GM12878 (cell line): ENCODE data around the gene TRPM1. TPM values are rescaled to one million over a fixed set of nuclear protein-coding genes. Genes with fewer than 3 reads are reported as not detected.

Source experiments
- ATAC-seq: fragments of 200-7000 bp; cut with Tn5 transposase; 3 replicates; pipeline ENCODE4 v1.9.1; 2020; ENCODE audit warnings: mild to moderate bottlenecking, moderate library complexity
- BruUV-seq: library from RNA; stranded (reverse); fragments of 400-500 nt; replicated peaks from 2 replicates; lab custom pipeline; 2021; lab: Mats Ljungman, UMichigan
- CTCF ChIA-PET: fragments of 300-600 bp; sonication (Branson Sonifier 250); formaldehyde crosslinking; extraction: SDS; loops from one replicate; lab custom pipeline; 2021; ENCODE audit warnings: inconsistent platforms; lab: Yijun Ruan, JAX
- POLR2A ChIA-PET: fragments of 350-600 bp; formaldehyde crosslinking; extraction: SDS; loops from one replicate; lab custom pipeline; 2021; ENCODE audit warnings: inconsistent platforms; lab: Charles Lee
- RAD21 ChIA-PET: fragments of 300-600 bp; sonication (Branson Sonifier 250); formaldehyde crosslinking; loops from one replicate; lab custom pipeline; 2023; ENCODE audit warnings: antibody characterized with exemption; ENCODE audit not compliant: unreplicated experiment; lab: Charles Lee
- SMC1A ChIA-PET: fragments of 300-600 bp; sonication (Branson Sonifier 250); formaldehyde crosslinking; loops from one replicate; lab custom pipeline; 2023; ENCODE audit not compliant: unreplicated experiment, uncharacterized antibody; lab: Charles Lee
- DNase-seq: peaks from one replicate; pipeline ENCODE4 v3.0.0-alpha.2; 2011; ENCODE audit warnings: low read depth, low spot score
- FAIRE-seq: peaks from 3 replicates; lab custom pipeline; 2011; peaks lifted over from hg19 to GRCh38; lab: Jason Lieb, UNC
- H2AFZ ChIP-seq: 2 replicates; pipeline ENCODE4 v1.6.0; 2011; ENCODE audit warnings: low read depth, low read length, control low read depth; ENCODE audit not compliant: control insufficient read depth
- H3K27ac ChIP-seq: 2 replicates; pipeline ENCODE4 v1.5.1; 2011; ENCODE audit warnings: control low read depth; ENCODE audit not compliant: control insufficient read depth, insufficient read depth
- H3K27me3 ChIP-seq, 2 experiments: replicated peaks in 1 of 2; 2 replicates each; pipeline versions ENCODE4 v1.6.0 to v1.6.1; 2011; ENCODE audit warnings: low read length in 1 of 2; ENCODE audit not compliant: control insufficient read depth in 2 of 2, insufficient read depth in 2 of 2
- H3K36me3 ChIP-seq, 2 experiments: 2 replicates each; pipeline ENCODE4 v1.5.1; 2011; ENCODE audit warnings: low read length in 1 of 2; ENCODE audit not compliant: control insufficient read depth in 2 of 2, insufficient read depth in 2 of 2
- H3K4me1 ChIP-seq: 2 replicates; pipeline ENCODE4 v1.6.1; 2011; ENCODE audit warnings: mild to moderate bottlenecking, low read length, moderate library complexity, mixed read lengths; ENCODE audit not compliant: control insufficient read depth, insufficient read depth
- H3K4me2 ChIP-seq: 2 replicates; pipeline ENCODE4 v1.6.0; 2011; ENCODE audit warnings: control low read depth; ENCODE audit not compliant: control insufficient read depth, insufficient read depth
- H3K4me3 ChIP-seq: fragments of 200-600 bp; sonication (generic); 2 replicates; pipeline ENCODE4 v1.5.1; 2016
- H3K79me2 ChIP-seq: 2 replicates; pipeline ENCODE4 v1.6.0; 2011; ENCODE audit warnings: low read length; ENCODE audit not compliant: control insufficient read depth, insufficient read depth
- H3K9ac ChIP-seq: 2 replicates; pipeline ENCODE4 v1.8.0; 2011; ENCODE audit warnings: low read length, control low read depth, mixed read lengths; ENCODE audit not compliant: control insufficient read depth, insufficient read depth
- H3K9me3 ChIP-seq: replicated peaks from 3 replicates; pipeline ENCODE4 v1.5.1; 2011; ENCODE audit warnings: mild to moderate bottlenecking, low read length; ENCODE audit not compliant: control insufficient read depth, insufficient read depth
- H4K20me1 ChIP-seq: 2 replicates; pipeline ENCODE4 v1.6.0; 2011; ENCODE audit not compliant: control insufficient read depth, insufficient read depth
- ASH2L ChIP-seq: fragments of 300-600, 200-600 bp; sonication (generic); IDR thresholded peaks from 2 replicates; pipeline ENCODE4 v1.6.1; 2017; ENCODE audit warnings: low read depth, mild to moderate bottlenecking, borderline replicate concordance
- PAX5 ChIP-seq: IDR thresholded peaks from 2 replicates; pipeline ENCODE4 v1.6.1; 2011; ENCODE audit warnings: low read depth, low read length, borderline replicate concordance
- RAD21 ChIP-seq: IDR thresholded peaks from 2 replicates; pipeline ENCODE4 v1.6.1; 2011; ENCODE audit warnings: mild to moderate bottlenecking, low read depth, low read length, moderate library complexity; ENCODE audit not compliant: insufficient read depth
- RBBP5 ChIP-seq: fragments of 200-600 bp; sonication (generic); conservative IDR thresholded peaks from 2 replicates; pipeline ENCODE4 v1.6.1; 2016
- RCOR1 ChIP-seq: conservative IDR thresholded peaks from 2 replicates; pipeline ENCODE4 v1.6.1; 2012; ENCODE audit warnings: low read depth, low read length, improper control_type of control experiment
- RUNX3 ChIP-seq: IDR thresholded peaks from 2 replicates; pipeline ENCODE4 v1.6.1; 2012; ENCODE audit warnings: low read length, inconsistent platforms
- SRF ChIP-seq, 2 experiments: IDR thresholded peaks; 2 replicates each; pipeline ENCODE4 v1.6.1; 2011; ENCODE audit warnings: low read depth in 2 of 2, low read length in 2 of 2, mild to moderate bottlenecking in 1 of 2, moderate library complexity in 1 of 2
- WGBS: methylation state at CpG from one replicate; pipeline ENCODE4 v1.1.6; 2016; ENCODE audit warnings: low lambda C conversion rate; ENCODE audit not compliant: insufficient replicate concordance, insufficient coverage; ENCODE audit errors: missing lambda C conversion rate; 5-methylcytosine and 5-hydroxymethylcytosine counted together
- in situ Hi-C: fragments of 300-500 bp; cut with MboI; formaldehyde crosslinking; loops from 9 replicates; pipeline ENCODE4 v1.14.3; 2018; ENCODE audit warnings: mixed read lengths
- intact Hi-C: fragments of 100-400 bp; cut with micrococcal nuclease; formaldehyde crosslinking; loops from one replicate; pipeline ENCODE4 v1.14.2; 2022; ENCODE audit not compliant: unreplicated experiment
- polyA plus RNA-seq, 11 experiments: library from polyadenylated mRNA; depleted of rRNA in 4 of 11; unstranded in 6 of 11; stranded (reverse) in 5 of 11; fragments of >200 nt; fragmentation: Nextera tagmentation in 4 of 11; fragmentation: Illumina TruSeq in 1 of 11; extraction: Ambion mirVana in 4 of 11; extraction: Trizol in 1 of 11; gene quantifications; 1 replicate in 1 of 11; 2 replicates in 10 of 11; pipeline versions ENCODE4 v1.2.1 to v1.2.3, GENCODE V29; 2011 to 2016; ENCODE audit warnings: inconsistent platforms in 2 of 11, missing spikeins in 2 of 11, low read depth in 1 of 11
- total RNA-seq, 4 experiments: library from RNA; depleted of rRNA in 3 of 4; stranded (reverse); fragments of >200 nt in 3 of 4; fragmentation: Illumina TruSeq in 1 of 4; extraction: Trizol in 1 of 4; gene quantifications; 2 replicates each; pipeline versions ENCODE4 v1.2.1 to v1.2.3, GENCODE V29; 2013 to 2021
- TF ChIP-seq, protein P1 (sequence below): fragments of 450-650 bp; IDR thresholded peaks from 2 replicates; pipeline ENCODE4 v1.6.1; 2016; ENCODE audit warnings: mild to moderate bottlenecking

Gene TRPM1
- total and polyA plus RNA-seq, 10 of the 15 experiments (the other 5 are each of a cell fraction or from before 2014, with no cell fraction given) = 0.01 to 0.10 (median 0.05) TPM; not detected in 4

DNA sequence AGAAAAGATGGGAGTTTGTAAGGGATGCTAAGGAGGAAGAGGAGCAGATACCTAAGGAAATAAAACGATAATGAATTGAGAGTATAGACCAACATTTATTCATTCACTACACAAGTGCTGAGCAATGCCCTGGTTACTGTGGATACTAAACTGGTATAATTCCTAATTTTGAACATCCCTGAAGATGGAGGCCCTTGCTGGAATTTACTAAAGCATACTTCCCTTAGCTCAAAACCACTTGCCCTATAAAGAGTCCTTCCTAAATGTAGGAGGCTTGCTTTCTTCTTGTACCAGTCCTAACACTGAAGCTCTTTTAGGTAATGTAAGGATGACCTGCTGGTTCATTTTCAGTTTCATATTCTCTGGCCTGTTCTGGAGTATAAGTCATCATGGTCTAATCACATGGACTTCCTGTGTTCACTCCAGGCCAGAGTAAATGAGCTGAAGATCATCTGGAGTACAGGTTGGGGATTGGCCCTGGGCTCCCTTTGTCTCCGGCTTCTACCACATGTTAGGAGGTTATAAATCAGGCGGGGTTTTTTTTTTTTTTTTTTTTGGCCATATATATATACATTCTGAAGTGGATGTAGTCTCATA lies 70.0 kb downstream of the TRPM1 start:
- Histone ChIP-seq H3K4me2 (peak overlapping the region; percentile 38), H3K9me3 (no peaks in the 10 kb centered on the region), H3K27ac (peak overlapping the region; percentile 1; the same call in 1 of the 2 replicates), H3K36me3 (no peaks in the 10 kb centered on the region), H2AFZ (peak overlapping the region; percentile 65), H3K4me1 (peaks cover 7% of the 10 kb centered on the region), H3K9ac (no peak overlapping the region), H3K4me3 (no peak overlapping the region), H3K27me3 (no peaks in the 10 kb centered on the region), H3K79me2 (no peaks in the 10 kb centered on the region), H4K20me1 (no peaks in the 10 kb centered on the region)
- TF ChIP-seq ASH2L = peak; percentile 91; the same call in 1 of the 2 replicates
- TF ChIP-seq RCOR1 = no peak
- 0 out of 2 replicates have a peak, but pooled peaks have one; percentile 55 for TF ChIP-seq RBBP5
- TF ChIP-seq RAD21 = 0 out of 2 replicates have a peak, but pooled peaks have one; percentile 12
- no peak for TF ChIP-seq PAX5
- peak; percentile 34; the same call in 1 of the 2 replicates for TF ChIP-seq RUNX3
- TF ChIP-seq SRF (IDR thresholded peaks at IDR 0.05; ENCODE audit: low read depth in 2 of 2, low read length in 2 of 2) = peak in 1 of 2 experiments; percentile 83; a peak in 2 of 4 replicates
- TF ChIP-seq, protein P1, sequence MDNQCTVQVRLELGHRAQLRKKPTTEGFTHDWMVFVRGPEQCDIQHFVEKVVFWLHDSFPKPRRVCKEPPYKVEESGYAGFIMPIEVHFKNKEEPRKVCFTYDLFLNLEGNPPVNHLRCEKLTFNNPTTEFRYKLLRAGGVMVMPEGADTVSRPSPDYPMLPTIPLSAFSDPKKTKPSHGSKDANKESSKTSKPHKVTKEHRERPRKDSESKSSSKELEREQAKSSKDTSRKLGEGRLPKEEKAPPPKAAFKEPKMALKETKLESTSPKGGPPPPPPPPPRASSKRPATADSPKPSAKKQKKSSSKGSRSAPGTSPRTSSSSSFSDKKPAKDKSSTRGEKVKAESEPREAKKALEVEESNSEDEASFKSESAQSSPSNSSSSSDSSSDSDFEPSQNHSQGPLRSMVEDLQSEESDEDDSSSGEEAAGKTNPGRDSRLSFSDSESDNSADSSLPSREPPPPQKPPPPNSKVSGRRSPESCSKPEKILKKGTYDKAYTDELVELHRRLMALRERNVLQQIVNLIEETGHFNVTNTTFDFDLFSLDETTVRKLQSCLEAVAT = peak; percentile 96
- in situ Hi-C loops (no loop called here), intact Hi-C loops (no loop called here)
- BruUV-seq = no TSS peak
- ChIA-PET RAD21 (interaction anchor here (0.8 kb wide), 1 partner anchor 18 kb away, joined by 3 read pairs; no protein-coding TSS in a partner anchor), SMC1A (interaction anchor here (1.0 to 1.5 kb wide), 5 partner anchors 9 to 459 kb away, joined by 3 to 5 read pairs (median 4); no protein-coding TSS in a partner anchor), POLR2A (interaction anchor here (0.7 to 1.2 kb wide), 2 partner anchors 17 to 51 kb away, joined by 3 read pairs; no protein-coding TSS in a partner anchor), CTCF (interaction anchor here (0.7 kb wide), 1 partner anchor 8 kb away, joined by 3 read pairs; no protein-coding TSS in a partner anchor)
- peak; percentile 86 for FAIRE-seq
- peak; percentile 99 for ATAC-seq
- DNase-seq = peak; percentile 46
- WGBS = 89% methylated on average over 3 of the region's 3 CpGs
